Measurements from ENCODE around the gene TMEM138. TPM values are rescaled to one million over a fixed set of nuclear protein-coding genes. Genes with fewer than 3 reads are reported as not detected.

The TMEM138 gene
- polyA plus RNA-seq, 4 donors: 38.0 to 57.9 (median 51.0) TPM

DNA sequence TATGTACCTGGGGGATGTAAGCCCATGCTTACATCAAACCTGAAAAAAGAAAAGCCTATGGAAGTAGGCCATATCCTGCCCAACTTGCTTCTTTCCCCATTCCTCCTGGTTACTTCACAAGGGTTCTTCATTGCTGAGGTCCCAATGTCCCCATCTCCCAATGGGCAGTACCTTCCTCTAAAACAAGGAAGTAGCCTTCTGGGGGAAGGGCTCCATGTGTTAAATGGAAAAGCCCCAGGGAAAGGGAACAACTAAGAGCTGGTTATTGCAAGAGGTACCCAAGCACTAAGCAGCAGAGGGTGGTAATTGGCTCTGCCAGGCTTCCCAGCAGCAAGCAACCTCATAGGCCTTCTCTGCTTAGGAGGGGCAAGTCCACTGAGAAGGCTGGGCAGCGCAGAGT lies 41.5 kb downstream of the TMEM138 start:
- no peak for DNase-seq (ENCODE audit: low read depth in 4 of 4, low spot score in 2 of 4)

DNA sequence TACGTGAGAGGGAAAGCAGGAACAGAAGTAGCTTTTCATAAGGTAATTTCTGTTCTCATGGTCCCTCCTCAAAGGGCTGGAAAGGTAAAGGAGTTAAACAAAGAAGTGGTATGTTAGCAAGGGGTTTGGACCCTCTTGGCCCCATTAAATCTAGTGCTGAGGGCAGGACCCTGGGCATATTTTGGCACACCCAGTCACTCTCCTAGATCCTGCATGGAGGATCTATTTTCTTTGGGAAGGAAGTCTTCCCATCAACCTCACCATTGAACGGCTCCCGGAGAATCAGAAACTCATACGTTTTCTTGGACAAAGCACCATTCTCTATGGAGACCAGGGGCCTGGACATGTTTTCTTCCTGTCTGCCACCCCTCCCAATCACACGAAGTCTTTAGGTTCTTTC lies 41.9 kb downstream of the TMEM138 start:
- DNase-seq (ENCODE audit: low read depth in 4 of 4, low spot score in 2 of 4): no peak

DNA sequence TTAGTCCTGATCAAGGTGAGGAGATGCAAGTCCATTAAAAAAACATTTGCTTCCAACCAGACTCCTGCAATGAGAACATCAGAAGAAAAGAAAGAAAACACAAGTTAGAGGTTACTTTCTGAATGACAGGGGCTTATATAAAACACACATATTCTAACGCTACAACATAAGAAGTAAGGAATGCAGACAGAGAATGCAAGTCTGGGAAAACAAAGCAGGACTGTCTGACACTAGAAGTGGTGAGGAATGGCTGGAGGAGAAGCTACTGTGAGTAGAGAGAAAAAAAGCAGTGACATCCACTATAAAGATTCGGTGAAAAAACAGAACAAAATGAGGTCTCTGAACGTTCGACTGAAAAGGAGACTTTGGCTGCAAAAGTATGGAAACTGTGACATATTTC lies 42.5 kb downstream of the TMEM138 start:
- DNase-seq (ENCODE audit: low read depth in 4 of 4, low spot score in 2 of 4): no peak

DNA sequence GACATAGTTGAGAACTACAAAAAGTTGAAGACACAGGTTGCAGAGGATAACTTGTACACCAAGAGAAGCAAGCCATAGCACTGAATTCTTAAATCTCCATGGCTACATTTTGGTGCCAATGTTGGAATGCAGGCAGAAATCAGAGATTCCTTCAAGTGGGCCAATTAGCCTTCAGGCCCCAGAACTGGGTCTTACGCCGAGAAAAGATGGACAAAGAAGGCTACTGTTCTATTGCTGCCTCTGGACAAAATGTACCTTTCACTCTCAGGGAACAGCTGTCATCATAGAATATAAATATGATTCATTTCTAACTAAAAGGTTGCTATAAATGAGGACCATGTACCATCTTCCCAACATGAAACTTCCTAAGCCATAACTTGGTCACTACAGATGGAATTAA lies 43.9 kb downstream of the TMEM138 start:
- DNase-seq (ENCODE audit: low read depth in 4 of 4, low spot score in 2 of 4): no peak

DNA sequence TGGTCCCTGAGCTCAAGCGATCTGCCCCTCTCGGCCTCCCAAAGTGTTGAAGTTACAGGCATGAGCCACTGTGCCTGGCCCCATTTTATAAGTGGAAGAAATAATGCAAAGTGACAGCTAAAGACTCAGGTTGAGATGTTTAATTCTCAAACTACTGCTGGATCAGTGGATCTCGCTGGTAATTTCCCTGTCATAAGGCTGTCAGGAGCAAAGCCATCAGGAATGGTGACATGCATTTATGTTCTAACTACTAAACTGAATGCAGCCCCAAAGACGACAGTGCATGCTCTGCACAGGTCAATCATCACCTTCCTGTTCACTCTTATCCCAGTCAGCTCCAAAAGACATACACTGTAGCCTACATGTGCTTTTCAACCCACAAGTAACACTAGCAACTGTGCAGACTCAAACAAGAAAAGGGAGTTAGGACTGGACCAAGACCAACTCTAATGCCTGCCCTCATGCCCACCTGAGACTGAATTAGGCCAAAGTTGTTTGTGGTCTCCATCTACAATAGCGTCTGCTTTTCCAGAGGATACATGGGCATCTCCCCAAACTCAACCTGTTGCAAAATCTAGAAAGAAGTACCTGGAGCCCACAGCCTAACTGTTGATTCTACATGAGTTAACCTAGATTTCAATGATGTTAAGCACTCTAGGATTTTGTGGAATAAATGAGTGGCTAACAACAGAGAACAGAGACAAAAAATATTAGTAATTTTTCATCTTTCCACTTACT lies 45.0 kb downstream of the TMEM138 start:
- DNase-seq (ENCODE audit: low read depth in 4 of 4, low spot score in 2 of 4): no peak

DNA sequence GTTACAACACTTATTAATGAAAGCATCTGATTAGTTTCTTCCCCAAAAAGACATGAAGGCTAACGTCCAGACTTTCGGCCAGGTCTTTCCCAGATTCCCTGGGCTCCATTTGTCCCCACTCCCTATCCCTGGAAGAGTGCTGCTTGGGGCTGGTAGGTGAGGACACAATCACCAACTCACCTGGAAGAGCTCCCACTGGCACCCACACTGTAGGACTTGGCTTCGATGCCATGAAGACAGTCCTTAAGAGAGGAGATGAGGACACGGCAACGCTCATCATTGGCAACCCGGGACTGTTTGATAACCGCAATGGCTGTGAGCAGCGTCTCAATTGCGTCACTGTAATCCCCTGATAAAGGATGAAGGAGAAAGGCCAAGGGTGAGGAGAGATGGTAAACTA lies 49.4 kb downstream of the TMEM138 start:
- DNase-seq (ENCODE audit: low read depth in 4 of 4, low spot score in 2 of 4): no peak

DNA sequence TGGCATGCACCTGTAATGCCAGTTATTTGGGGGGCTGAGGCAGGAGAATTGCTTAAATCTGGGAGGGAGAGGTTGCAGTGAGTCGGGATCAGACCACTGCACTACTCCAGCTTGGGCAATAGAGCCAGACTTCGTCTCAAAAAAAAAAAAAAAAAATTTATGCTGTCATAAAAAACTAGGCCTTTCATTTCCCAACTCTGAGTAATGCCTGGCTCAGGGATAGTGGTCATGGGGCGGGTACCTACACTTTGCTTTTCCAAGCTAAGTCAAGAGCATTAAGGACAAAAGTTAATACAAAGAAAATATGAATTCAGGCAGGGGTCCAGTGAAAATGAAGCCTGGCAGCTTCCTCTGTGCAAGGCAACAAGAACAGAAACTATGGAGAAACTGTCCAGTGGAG lies 51.3 kb downstream of the TMEM138 start:
- no peak for DNase-seq (ENCODE audit: low read depth in 4 of 4, low spot score in 2 of 4)

DNA sequence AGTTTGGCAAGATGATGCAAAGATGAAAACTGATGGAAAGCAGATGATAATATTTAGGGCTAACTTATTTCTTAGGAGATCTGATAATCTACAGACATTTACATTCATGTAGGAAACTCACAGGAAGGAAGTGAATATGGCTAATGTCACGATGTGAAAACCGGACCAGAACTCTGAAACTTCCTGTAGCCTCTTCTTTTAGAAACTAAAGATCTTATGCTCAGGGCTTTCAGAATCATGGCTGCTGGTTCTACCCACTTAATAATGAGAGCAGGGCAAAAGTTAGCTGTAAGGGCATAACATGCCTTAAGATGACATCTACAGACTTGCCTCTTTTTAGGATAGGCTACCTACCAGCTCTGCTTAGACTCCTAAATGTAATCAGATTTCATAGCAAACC lies 52.4 kb downstream of the TMEM138 start:
- DNase-seq (ENCODE audit: low read depth in 4 of 4, low spot score in 2 of 4): no peak

DNA sequence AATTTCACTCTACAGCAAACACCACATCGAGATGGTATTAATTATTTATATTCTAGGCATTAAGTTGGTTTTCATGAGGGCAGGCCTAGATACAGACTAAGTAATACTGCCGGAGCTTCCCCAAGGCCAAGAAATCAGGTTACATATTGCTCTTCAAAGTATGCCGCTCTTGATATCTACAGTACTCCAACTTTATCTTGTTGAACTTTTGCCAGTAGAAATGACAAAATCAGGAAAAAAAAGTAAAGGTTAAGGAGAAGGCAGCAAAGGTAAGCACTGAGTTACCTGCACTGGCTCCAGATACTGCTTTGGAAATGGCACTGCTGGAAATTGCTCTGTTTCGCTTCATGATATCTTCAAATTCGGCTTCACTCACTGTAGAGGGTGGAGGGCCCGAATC lies 53.2 kb downstream of the TMEM138 start:
- DNase-seq (ENCODE audit: low read depth in 4 of 4, low spot score in 2 of 4): no peak

DNA sequence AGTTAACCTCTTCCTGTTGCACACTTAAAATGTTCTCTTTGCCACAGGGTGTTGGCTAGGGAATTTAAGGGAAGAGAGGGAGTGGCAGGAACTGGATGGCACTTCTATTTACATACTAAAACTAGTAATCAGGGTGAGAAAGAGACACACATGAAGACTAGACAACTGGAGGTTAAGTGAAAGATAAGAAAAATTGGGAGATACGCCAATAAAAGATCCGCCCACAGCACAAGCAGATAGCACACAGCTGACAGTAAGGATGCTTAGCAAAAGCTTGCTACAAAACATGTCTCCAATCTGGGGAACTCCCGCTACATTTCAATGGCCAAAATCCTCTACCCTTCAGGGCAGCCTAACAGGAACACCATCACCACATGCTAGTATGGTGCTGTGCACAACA lies 54.8 kb downstream of the TMEM138 start:
- DNase-seq (ENCODE audit: low read depth in 4 of 4, low spot score in 2 of 4): no peak

DNA sequence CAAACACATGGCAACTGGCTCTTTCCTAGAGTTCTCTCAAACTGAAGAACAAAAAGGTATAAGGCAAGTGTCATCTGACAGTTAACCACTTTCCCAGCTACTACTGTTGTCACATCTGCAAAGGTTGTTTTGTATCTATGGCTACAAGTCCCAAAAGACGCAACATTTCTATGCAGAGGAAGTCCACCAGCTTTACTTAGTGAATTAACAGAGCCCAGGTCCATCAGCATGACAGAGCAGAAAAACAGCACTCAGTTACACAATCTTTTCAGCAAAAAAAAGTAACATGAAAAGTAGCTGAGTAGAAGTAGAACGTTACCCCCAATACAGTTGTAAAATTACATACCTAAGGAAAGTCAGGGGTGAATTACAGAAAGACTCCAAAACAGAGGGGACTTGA lies 55.5 kb downstream of the TMEM138 start:
- DNase-seq (ENCODE audit: low read depth in 4 of 4, low spot score in 2 of 4): no peak

DNA sequence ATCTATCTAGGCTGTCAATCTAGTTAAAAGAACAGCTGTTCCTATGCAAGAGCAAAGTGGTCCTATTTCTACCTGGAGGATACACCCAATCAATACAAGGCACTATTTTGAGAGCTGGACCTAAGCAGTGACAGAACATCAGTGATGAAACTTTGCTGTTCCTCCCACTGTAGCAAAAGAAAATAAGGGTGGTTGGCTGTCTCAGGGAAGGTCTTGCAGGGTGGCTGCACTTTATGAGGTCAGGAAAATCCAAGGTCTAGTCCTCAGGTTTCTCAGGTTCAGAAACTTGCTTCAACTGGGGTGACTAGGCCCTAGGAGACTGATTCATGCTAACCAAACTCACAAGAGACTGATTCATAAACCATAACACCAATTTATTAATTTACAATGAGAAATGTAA lies 56.0 kb downstream of the TMEM138 start:
- DNase-seq (ENCODE audit: low read depth in 4 of 4, low spot score in 2 of 4): no peak

Other genes with a start within 250 kb of the TMEM138 start
- 10 to 100 TPM; 15.6 to 22.2 (median 20.9) TPM for gene VPS37C, start 200.9 kb upstream of the TMEM138 start, polyA plus RNA-seq (ENCODE audit: insufficient read length in 4 of 4)
- under 1 TPM in 2 of 4 donors, not detected in 2; 0.12 to 0.43 TPM for gene PGA3, start 158.9 kb upstream of the TMEM138 start, polyA plus RNA-seq (ENCODE audit: insufficient read length in 4 of 4)
- 1 to 10 TPM in 1 of 4 donors, under 1 TPM in 3; 0.46 to 1.1 (median 0.72) TPM for gene PGA4, start 140.0 kb upstream of the TMEM138 start, polyA plus RNA-seq (ENCODE audit: insufficient read length in 4 of 4)
- under 1 TPM in 2 of 4 donors, not detected in 2; 0.19 to 0.53 TPM for gene PGA5, start 121.2 kb upstream of the TMEM138 start, polyA plus RNA-seq (ENCODE audit: insufficient read length in 4 of 4)
- gene VWCE, start 67.1 kb upstream of the TMEM138 start, polyA plus RNA-seq (ENCODE audit: insufficient read length in 4 of 4): 1 to 10 TPM; 1.5 to 4.0 (median 2.9) TPM
- gene DDB1, start 29.3 kb upstream of the TMEM138 start, polyA plus RNA-seq (ENCODE audit: insufficient read length in 4 of 4): 100 to 1,000 TPM; 212 to 240 (median 219) TPM
- gene TKFC, start 29.1 kb upstream of the TMEM138 start, polyA plus RNA-seq (ENCODE audit: insufficient read length in 4 of 4): 10 to 100 TPM; 47.2 to 67.9 (median 58.9) TPM
- gene CYB561A3, start 492 bp upstream of the TMEM138 start, polyA plus RNA-seq (ENCODE audit: insufficient read length in 4 of 4): 10 to 100 TPM; 23.9 to 33.4 (median 30.2) TPM
- gene TMEM216, start 30.2 kb downstream of the TMEM138 start, polyA plus RNA-seq (ENCODE audit: insufficient read length in 4 of 4): 10 to 100 TPM; 29.3 to 35.5 (median 31.9) TPM
- gene CPSF7, start 67.6 kb downstream of the TMEM138 start, polyA plus RNA-seq (ENCODE audit: insufficient read length in 4 of 4): 100 to 1,000 TPM in 2 of 4 donors, 10 to 100 TPM in 2; 82.4 to 135 (median 111) TPM
- gene SDHAF2, start 67.8 kb downstream of the TMEM138 start, polyA plus RNA-seq (ENCODE audit: insufficient read length in 4 of 4): 10 to 100 TPM; 39.8 to 49.7 (median 46.4) TPM
- 1 to 10 TPM; 1.1 to 3.2 (median 1.6) TPM for gene LRRC10B, start 146.4 kb downstream of the TMEM138 start, polyA plus RNA-seq (ENCODE audit: insufficient read length in 4 of 4)
- 1 to 10 TPM; 4.9 to 7.1 (median 6.0) TPM for gene SYT7, start 218.7 kb downstream of the TMEM138 start, polyA plus RNA-seq (ENCODE audit: insufficient read length in 4 of 4)

All from left renal cortex interstitium (tissue), 4 donors.